ENCODE measurements around the gene PSMD2. TPM values are rescaled to one million over a fixed set of nuclear protein-coding genes. Genes with fewer than 3 reads are reported as not detected.

Gene PSMD2
- total RNA-seq, 1 donor from 2014 or later = 108 TPM

DNA sequence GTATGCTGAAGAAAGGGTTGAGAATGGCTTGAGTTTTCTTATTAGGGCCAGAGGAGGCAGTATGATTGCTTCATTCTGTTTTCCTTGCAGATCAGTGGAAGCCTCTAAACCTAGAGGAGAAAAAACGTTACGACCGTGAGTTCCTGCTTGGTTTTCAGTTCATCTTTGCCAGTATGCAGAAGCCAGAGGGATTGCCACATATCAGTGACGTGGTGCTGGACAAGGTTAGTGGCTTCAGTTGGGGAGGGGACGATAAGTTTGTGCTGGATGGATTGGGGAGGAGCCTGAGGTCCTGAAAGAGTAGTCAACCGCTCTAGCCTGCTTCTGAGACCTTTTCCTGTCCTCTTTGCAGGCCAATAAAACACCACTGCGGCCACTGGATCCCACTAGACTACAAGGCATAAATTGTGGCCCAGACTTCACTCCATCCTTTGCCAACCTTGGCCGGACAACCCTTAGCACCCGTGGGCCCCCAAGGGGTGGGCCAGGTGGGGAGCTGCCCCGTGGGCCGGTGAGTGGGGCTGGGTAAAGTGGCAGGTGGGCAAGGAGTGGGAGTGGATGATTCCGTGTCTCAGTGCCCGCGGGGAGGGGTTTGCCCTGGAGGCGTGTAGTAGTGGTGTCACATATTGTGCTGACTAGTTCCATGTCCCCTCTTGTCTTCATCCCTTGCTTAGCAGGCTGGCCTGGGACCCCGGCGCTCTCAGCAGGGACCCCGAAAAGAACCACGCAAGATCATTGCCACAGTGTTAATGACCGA, 23.9 kb downstream of the PSMD2 start:
- no peaks in the 10 kb centered on the region for H3K27me3 ChIP-seq
- TF ChIP-seq, protein P1, sequence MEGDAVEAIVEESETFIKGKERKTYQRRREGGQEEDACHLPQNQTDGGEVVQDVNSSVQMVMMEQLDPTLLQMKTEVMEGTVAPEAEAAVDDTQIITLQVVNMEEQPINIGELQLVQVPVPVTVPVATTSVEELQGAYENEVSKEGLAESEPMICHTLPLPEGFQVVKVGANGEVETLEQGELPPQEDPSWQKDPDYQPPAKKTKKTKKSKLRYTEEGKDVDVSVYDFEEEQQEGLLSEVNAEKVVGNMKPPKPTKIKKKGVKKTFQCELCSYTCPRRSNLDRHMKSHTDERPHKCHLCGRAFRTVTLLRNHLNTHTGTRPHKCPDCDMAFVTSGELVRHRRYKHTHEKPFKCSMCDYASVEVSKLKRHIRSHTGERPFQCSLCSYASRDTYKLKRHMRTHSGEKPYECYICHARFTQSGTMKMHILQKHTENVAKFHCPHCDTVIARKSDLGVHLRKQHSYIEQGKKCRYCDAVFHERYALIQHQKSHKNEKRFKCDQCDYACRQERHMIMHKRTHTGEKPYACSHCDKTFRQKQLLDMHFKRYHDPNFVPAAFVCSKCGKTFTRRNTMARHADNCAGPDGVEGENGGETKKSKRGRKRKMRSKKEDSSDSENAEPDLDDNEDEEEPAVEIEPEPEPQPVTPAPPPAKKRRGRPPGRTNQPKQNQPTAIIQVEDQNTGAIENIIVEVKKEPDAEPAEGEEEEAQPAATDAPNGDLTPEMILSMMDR (IDR thresholded peaks at IDR 0.05) = no peak
- no peak for TF ChIP-seq POLR2AphosphoS5 (IDR thresholded peaks at IDR 0.05; ENCODE audit: insufficient read depth in 1 of 2, low read depth in 1 of 2)
- no peak for TF ChIP-seq POLR2A (IDR thresholded peaks at IDR 0.05)
- no peak overlapping the region for H3K27ac ChIP-seq
- intact Hi-C loops (cut with DNase I) = no loop called here
- H3K9me3 ChIP-seq = no peaks in the 10 kb centered on the region
- H3K36me3 ChIP-seq = peaks cover 27 to 78% of the 10 kb centered on the region in 2 donors
- no peak overlapping the region for H3K4me3 ChIP-seq
- DNase-seq (ENCODE audit: extremely low spot score in 2 of 2) = no peak
- peaks cover 41% of the 10 kb centered on the region for H3K4me1 ChIP-seq

DNA sequence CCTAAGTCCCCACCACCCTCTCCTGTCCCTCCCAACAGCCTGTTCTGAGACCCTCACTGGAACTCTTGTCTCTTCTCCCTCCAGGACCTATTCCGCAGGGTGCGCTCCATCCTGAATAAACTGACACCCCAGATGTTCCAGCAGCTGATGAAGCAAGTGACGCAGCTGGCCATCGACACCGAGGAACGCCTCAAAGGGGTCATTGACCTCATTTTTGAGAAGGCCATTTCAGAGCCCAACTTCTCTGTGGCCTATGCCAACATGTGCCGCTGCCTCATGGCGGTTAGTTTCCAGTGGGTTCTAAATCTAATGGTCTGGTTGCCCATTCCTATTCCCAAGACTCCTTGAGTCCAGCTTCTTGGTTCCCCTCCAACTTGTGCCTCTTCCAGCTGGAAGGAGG, 24.7 kb downstream of the PSMD2 start:
- Histone ChIP-seq H3K27ac (no peak overlapping the region), H3K4me1 (peaks cover 33% of the 10 kb centered on the region)
- intact Hi-C loops (cut with DNase I) = no loop called here

DNA sequence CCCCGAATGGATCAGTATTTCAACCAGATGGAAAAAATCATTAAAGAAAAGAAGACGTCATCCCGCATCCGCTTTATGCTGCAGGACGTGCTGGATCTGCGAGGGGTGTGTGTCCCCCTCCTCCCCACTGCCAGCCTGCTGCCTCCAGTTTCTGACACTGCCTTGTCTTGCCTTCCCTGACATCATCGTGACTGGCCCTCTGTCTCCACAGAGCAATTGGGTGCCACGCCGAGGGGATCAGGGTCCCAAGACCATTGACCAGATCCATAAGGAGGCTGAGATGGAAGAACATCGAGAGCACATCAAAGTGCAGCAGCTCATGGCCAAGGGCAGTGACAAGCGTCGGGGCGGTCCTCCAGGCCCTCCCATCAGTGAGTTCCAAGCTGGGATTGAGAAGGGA, 26.2 kb downstream of the PSMD2 start:
- Histone ChIP-seq H3K4me3 (no peak overlapping the region), H3K27ac (no peak overlapping the region), H3K27me3 (no peaks in the 10 kb centered on the region), H3K36me3 (peaks cover 28 to 99% of the 10 kb centered on the region in 2 donors), H3K4me1 (peaks cover 17% of the 10 kb centered on the region), H3K9me3 (no peaks in the 10 kb centered on the region)
- no peak for TF ChIP-seq POLR2AphosphoS5 (IDR thresholded peaks at IDR 0.05; ENCODE audit: insufficient read depth in 1 of 2, low read depth in 1 of 2)
- no peak for TF ChIP-seq POLR2A (IDR thresholded peaks at IDR 0.05)
- TF ChIP-seq, protein P1 (IDR thresholded peaks at IDR 0.05) = no peak
- DNase-seq (ENCODE audit: extremely low spot score in 2 of 2) = no peak
- intact Hi-C loops (cut with DNase I) = no loop called here

More for the DNA sequence above, 24.7 kb downstream of the PSMD2 start:
- TF ChIP-seq POLR2A (IDR thresholded peaks at IDR 0.05) = no peak
- Histone ChIP-seq H3K27me3 (no peaks in the 10 kb centered on the region), H3K36me3 (peaks cover 28 to 83% of the 10 kb centered on the region in 2 donors), H3K4me3 (no peak overlapping the region), H3K9me3 (no peaks in the 10 kb centered on the region)
- no peak for DNase-seq (ENCODE audit: extremely low spot score in 2 of 2)

DNA sequence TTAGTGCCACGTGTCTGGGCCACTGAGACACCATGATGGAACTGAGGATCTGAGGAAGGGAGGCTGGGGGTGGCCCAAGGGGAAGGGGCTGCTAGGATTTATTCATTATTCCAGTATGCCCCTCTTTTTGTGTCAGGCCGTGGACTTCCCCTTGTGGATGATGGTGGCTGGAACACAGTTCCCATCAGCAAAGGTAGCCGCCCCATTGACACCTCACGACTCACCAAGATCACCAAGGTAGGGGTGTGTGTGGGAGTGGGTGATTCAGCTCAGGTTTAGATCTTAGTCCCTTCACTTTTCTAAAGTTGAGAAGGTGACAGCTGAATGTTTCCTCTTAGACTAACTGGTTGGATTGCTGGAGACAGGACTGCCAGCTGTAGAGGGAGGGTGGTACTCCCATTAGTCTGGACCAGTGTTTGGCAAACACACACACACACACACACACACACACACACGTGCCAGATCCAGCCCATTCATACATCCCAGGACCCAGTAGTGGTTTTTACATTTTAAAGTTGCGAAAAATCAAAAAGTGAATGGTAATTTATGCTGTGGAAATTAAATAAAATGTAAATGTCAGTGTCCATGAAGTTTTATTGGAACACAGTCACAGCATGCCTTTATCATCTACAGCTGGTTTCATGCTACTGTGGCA, 26.8 kb downstream of the PSMD2 start:
- Histone ChIP-seq H3K36me3 (peaks cover 25 to 100% of the 10 kb centered on the region in 2 donors), H3K27ac (no peak overlapping the region)

DNA sequence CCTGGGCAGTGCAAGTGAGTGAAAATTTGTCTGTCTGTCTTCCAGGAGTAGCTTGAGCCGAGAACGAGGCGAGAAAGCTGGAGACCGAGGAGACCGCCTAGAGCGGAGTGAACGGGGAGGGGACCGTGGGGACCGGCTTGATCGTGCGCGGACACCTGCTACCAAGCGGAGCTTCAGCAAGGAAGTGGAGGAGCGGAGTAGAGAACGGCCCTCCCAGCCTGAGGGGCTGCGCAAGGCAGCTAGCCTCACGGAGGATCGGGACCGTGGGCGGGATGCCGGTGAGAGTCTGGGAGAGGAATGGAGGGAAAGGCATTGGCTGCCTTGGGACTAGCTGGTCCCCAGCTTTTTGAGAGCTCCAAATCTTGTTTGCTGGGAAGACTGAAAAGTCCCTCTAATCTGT, 28.1 kb downstream of the PSMD2 start:
- no peak overlapping the region for H3K4me3 ChIP-seq
- DNase-seq (ENCODE audit: extremely low spot score in 2 of 2) = no peak
- no peaks in the 10 kb centered on the region for H3K27me3 ChIP-seq
- H3K9me3 ChIP-seq = no peaks in the 10 kb centered on the region
- peaks cover 23 to 100% of the 10 kb centered on the region in 2 donors for H3K36me3 ChIP-seq
- intact Hi-C loops (cut with DNase I) = no loop called here
- no peaks in the 10 kb centered on the region for H3K4me1 ChIP-seq
- no peak for TF ChIP-seq POLR2A (IDR thresholded peaks at IDR 0.05)
- no peak for TF ChIP-seq POLR2AphosphoS5 (IDR thresholded peaks at IDR 0.05; ENCODE audit: insufficient read depth in 1 of 2, low read depth in 1 of 2)
- TF ChIP-seq, protein P1 (IDR thresholded peaks at IDR 0.05) = no peak
- H3K27ac ChIP-seq = no peak overlapping the region

More for the DNA sequence above, 26.8 kb downstream of the PSMD2 start:
- no peaks in the 10 kb centered on the region for H3K27me3 ChIP-seq
- DNase-seq (ENCODE audit: extremely low spot score in 2 of 2) = no peak
- intact Hi-C loops (cut with DNase I) = no loop called here
- H3K4me3 ChIP-seq = no peak overlapping the region
- TF ChIP-seq, protein P1 (IDR thresholded peaks at IDR 0.05) = no peak
- no peak for TF ChIP-seq POLR2AphosphoS5 (IDR thresholded peaks at IDR 0.05; ENCODE audit: insufficient read depth in 1 of 2, low read depth in 1 of 2)
- TF ChIP-seq POLR2A (IDR thresholded peaks at IDR 0.05) = no peak
- H3K9me3 ChIP-seq = no peaks in the 10 kb centered on the region
- H3K4me1 ChIP-seq = peaks cover 11% of the 10 kb centered on the region

Data from vagina (tissue), 2 donors.